WTC11 (cell line): ENCODE data around the gene RGS19. TPM values are rescaled to one million over a fixed set of nuclear protein-coding genes. Genes with fewer than 3 reads are reported as not detected.

Experiments used
- ATAC-seq: fragments of 200-7000 bp; cut with Tn5 transposase; 2 replicates; pipeline ENCODE4 v1.10.0; 2021; ENCODE audit warnings: mild to moderate bottlenecking, moderate library complexity
- CTCF ChIA-PET: fragments of 300-600 bp; sonication (Branson Sonifier 250); formaldehyde crosslinking; loops from one replicate; lab custom pipeline; 2021; ENCODE audit warnings: antibody characterized with exemption; lab: Charles Lee
- POLR2A ChIA-PET: fragments of 350-600 bp; sonication (Branson Sonifier 250); formaldehyde crosslinking; loops from one replicate; lab custom pipeline; 2021; ENCODE audit warnings: antibody characterized with exemption; lab: Charles Lee
- DNase-seq: peaks from one replicate; pipeline ENCODE4 v3.0.0; 2021; ENCODE audit warnings: low spot score
- H3K27ac Mint-ChIP-seq: 2 replicates; pipeline ENCODE4 v1.8.0; 2021; ENCODE audit warnings: mixed read lengths
- H3K27me3 Mint-ChIP-seq: 2 replicates; pipeline ENCODE4 v1.8.0; 2021; ENCODE audit warnings: low read depth, mild to moderate bottlenecking, moderate library complexity, mixed read lengths
- H3K36me3 Mint-ChIP-seq: 2 replicates; pipeline ENCODE4 v1.8.0; 2021; ENCODE audit warnings: mixed read lengths
- H3K4me1 Mint-ChIP-seq: 2 replicates; pipeline ENCODE4 v1.8.0; 2022; ENCODE audit warnings: mixed read lengths
- H3K4me3 Mint-ChIP-seq: 2 replicates; pipeline ENCODE4 v1.8.0; 2021; ENCODE audit warnings: mild to moderate bottlenecking, moderate library complexity, mixed read lengths
- H3K9me3 Mint-ChIP-seq: 2 replicates; pipeline ENCODE4 v1.8.0; 2021; ENCODE audit warnings: mixed read lengths
- AFF4 ChIP-seq: sonication (generic); formaldehyde crosslinking; IDR thresholded peaks from 2 replicates; pipeline ENCODE4 v1.8.1; 2023; ENCODE audit warnings: mild to moderate bottlenecking, missing genetic modification reagents, borderline replicate concordance
- ATF2 ChIP-seq: sonication (generic); formaldehyde crosslinking; IDR thresholded peaks from 2 replicates; pipeline ENCODE4 v1.8.1; 2022; ENCODE audit warnings: low read depth, missing genetic modification reagents, borderline replicate concordance
- ATF6 ChIP-seq: sonication (generic); formaldehyde crosslinking; IDR thresholded peaks from 2 replicates; pipeline ENCODE4 v1.8.1; 2023; ENCODE audit warnings: mild to moderate bottlenecking, missing genetic modification reagents
- CDX4 ChIP-seq: fragments of 250-450 bp; sonication (Bioruptor Pico); IDR thresholded peaks from 2 replicates; pipeline ENCODE4 v1.9.0; 2021; ENCODE audit warnings: moderate library complexity, mild to moderate bottlenecking, inconsistent platforms, borderline replicate concordance
- CREB1 ChIP-seq: sonication (generic); formaldehyde crosslinking; IDR thresholded peaks from 2 replicates; pipeline ENCODE4 v1.8.0; 2023; ENCODE audit warnings: mild to moderate bottlenecking, missing genetic modification reagents
- CTCF ChIP-seq: fragments of 200-600 bp; IDR thresholded peaks from 2 replicates; pipeline ENCODE4 v1.8.0; 2022; ENCODE audit warnings: antibody characterized with exemption
- FOXK1 ChIP-seq: sonication (generic); formaldehyde crosslinking; IDR thresholded peaks from 2 replicates; pipeline ENCODE4 v1.8.0; 2022; ENCODE audit warnings: mild to moderate bottlenecking, moderate library complexity, missing genetic modification reagents
- GABPB1 ChIP-seq: sonication (generic); formaldehyde crosslinking; IDR thresholded peaks from 2 replicates; pipeline ENCODE4 v1.8.1; 2023; ENCODE audit warnings: mild to moderate bottlenecking, missing genetic modification reagents
- GTF2I ChIP-seq: fragments of 250-450 bp; sonication (Bioruptor Pico); conservative IDR thresholded peaks from 2 replicates; pipeline ENCODE4 v1.4.0; 2021; ENCODE audit warnings: mild to moderate bottlenecking
- HMGA2 ChIP-seq: fragments of 250-450 bp; sonication (Bioruptor Pico); IDR thresholded peaks from 2 replicates; pipeline ENCODE4 v1.4.0; 2021; ENCODE audit warnings: mild to moderate bottlenecking, moderate library complexity
- JUN ChIP-seq: sonication (generic); formaldehyde crosslinking; IDR thresholded peaks from 2 replicates; pipeline ENCODE4 v1.8.0; 2023; ENCODE audit warnings: mild to moderate bottlenecking, missing genetic modification reagents
- MXD4 ChIP-seq: fragments of 250-450 bp; sonication (Bioruptor Pico); IDR thresholded peaks from 2 replicates; pipeline ENCODE4 v1.8.0; 2021; ENCODE audit warnings: mild to moderate bottlenecking, moderate library complexity, borderline replicate concordance
- SMAD3 ChIP-seq: sonication (generic); formaldehyde crosslinking; IDR thresholded peaks from 2 replicates; pipeline ENCODE4 v1.8.0; 2022; ENCODE audit warnings: missing genetic modification reagents, mild to moderate bottlenecking, borderline replicate concordance
- TCF7 ChIP-seq: sonication (generic); formaldehyde crosslinking; IDR thresholded peaks from 2 replicates; pipeline ENCODE4 v1.8.0; 2022; ENCODE audit warnings: mild to moderate bottlenecking, low read depth, missing genetic modification reagents, moderate library complexity
- USF1 ChIP-seq: sonication (generic); formaldehyde crosslinking; IDR thresholded peaks from 2 replicates; pipeline ENCODE4 v1.8.0; 2022; ENCODE audit warnings: mild to moderate bottlenecking, missing genetic modification reagents
- USF2 ChIP-seq: sonication (generic); formaldehyde crosslinking; IDR thresholded peaks from 2 replicates; pipeline ENCODE4 v1.8.1; 2023; ENCODE audit warnings: mild to moderate bottlenecking, missing genetic modification reagents, moderate library complexity
- ZNF121 ChIP-seq: sonication (generic); formaldehyde crosslinking; IDR thresholded peaks from 2 replicates; pipeline ENCODE4 v1.8.0; 2023; ENCODE audit warnings: missing genetic modification reagents
- ZNF232 ChIP-seq: sonication (generic); formaldehyde crosslinking; IDR thresholded peaks from 2 replicates; pipeline ENCODE4 v1.8.0; 2022; ENCODE audit warnings: mild to moderate bottlenecking, missing genetic modification reagents
- ZNF671 ChIP-seq: fragments of 250-450 bp; sonication (Bioruptor Pico); IDR thresholded peaks from 2 replicates; pipeline ENCODE4 v1.8.0; 2021; ENCODE audit warnings: mild to moderate bottlenecking
- total RNA-seq: library from RNA; stranded (reverse); gene quantifications from 3 replicates; pipeline ENCODE4 v1.2.3, GENCODE V29; 2021

RGS19 gene
- total RNA-seq, 1 experiment from 2014 or later = 13.8 TPM

GRCh38 chr20:64051033-64051452 is 28.3 kb downstream of the RGS19 start:
- Mint-ChIP-seq H3K27me3 (peaks cover 50% of the 10 kb centered on the region), H3K9me3 (no peaks in the 10 kb centered on the region), H3K4me1 (peaks cover 18% of the 10 kb centered on the region), H3K27ac (no peak overlapping the region), H3K36me3 (no peaks in the 10 kb centered on the region), H3K4me3 (no peak overlapping the region)
- DNase-seq (no peak), ATAC-seq (no peak)
- ChIA-PET CTCF (interaction anchor here (0.8 to 2.3 kb wide), 6 partner anchors 11 to 117 kb away, joined by 3 to 15 read pairs (median 6); partner anchors contain the start of genes LKAAEAR1 and TCEA2), POLR2A (no interaction called here)
- TF ChIP-seq JUN (CRISPR knock-in tag) (no peak), FOXK1 (CRISPR knock-in tag) (no peak), CREB1 (no peak), USF2 (no peak), USF1 (CRISPR knock-in tag) (no peak), TCF7 (no peak), SMAD3 (CRISPR knock-in tag) (no peak), AFF4 (CRISPR knock-in tag) (no peak), ATF2 (no peak), HMGA2 (no peak), ZNF671 (no peak), ZNF121 (CRISPR knock-in tag) (no peak), ZNF232 (no peak), CTCF (no peak)

- Mint-ChIP-seq H3K4me1 (peaks cover 24% of the 10 kb centered on the region), H3K27ac (no peak overlapping the region)
- ATAC-seq = no peak
- CTCF ChIA-PET = interaction anchor here (0.7 to 2.3 kb wide), 9 partner anchors 7 to 77 kb away, joined by 3 to 15 read pairs (median 5); partner anchors contain the start of genes LKAAEAR1, PRPF6 and TCEA2
- TF ChIP-seq GABPB1 (peak; percentile 20; the same call in 1 of the 2 replicates), CDX4 (CRISPR knock-in tag) (no peak), MXD4 (CRISPR knock-in tag) (no peak), ATF6 (CRISPR knock-in tag) (no peak), USF2 (no peak), GTF2I (CRISPR knock-in tag) (no peak), HMGA2 (no peak)
- TF ChIP-seq, all 79 proteins: peak for 1
- DNase-seq = no peak
- Mint-ChIP-seq H3K36me3 (no peaks in the 10 kb centered on the region), H3K9me3 (no peaks in the 10 kb centered on the region), H3K4me3 (peak overlapping the region; percentile 25; the same call in 1 of the 2 replicates), H3K27me3 (peaks cover 56% of the 10 kb centered on the region)
- POLR2A ChIA-PET = no interaction called here
Measured at GRCh38 chr20:64050261-64051032, 28.9 kb downstream of the RGS19 start.
